GM18520 (cell line): Measurements from ENCODE around the gene LMF1.
"Not testable (repeated sequence)": the region's sequence is repeated elsewhere in the genome, so short reads cannot be mapped to it uniquely, and the experiment has no call there.

ENCODE experiments used
- ATAC-seq: cut with Tn5 transposase; IDR thresholded peaks from one replicate; pipeline ENCODE4 v1.9.1; 2021; ENCODE audit not compliant: unreplicated experiment

Gene LMF1

GRCh38 chr16:871562-872345 lies 99.0 kb downstream of the LMF1 start:
- ATAC-seq: no peak

GRCh38 chr16:870856-871561 lies 99.8 kb downstream of the LMF1 start:
- ATAC-seq: no peak

DNA sequence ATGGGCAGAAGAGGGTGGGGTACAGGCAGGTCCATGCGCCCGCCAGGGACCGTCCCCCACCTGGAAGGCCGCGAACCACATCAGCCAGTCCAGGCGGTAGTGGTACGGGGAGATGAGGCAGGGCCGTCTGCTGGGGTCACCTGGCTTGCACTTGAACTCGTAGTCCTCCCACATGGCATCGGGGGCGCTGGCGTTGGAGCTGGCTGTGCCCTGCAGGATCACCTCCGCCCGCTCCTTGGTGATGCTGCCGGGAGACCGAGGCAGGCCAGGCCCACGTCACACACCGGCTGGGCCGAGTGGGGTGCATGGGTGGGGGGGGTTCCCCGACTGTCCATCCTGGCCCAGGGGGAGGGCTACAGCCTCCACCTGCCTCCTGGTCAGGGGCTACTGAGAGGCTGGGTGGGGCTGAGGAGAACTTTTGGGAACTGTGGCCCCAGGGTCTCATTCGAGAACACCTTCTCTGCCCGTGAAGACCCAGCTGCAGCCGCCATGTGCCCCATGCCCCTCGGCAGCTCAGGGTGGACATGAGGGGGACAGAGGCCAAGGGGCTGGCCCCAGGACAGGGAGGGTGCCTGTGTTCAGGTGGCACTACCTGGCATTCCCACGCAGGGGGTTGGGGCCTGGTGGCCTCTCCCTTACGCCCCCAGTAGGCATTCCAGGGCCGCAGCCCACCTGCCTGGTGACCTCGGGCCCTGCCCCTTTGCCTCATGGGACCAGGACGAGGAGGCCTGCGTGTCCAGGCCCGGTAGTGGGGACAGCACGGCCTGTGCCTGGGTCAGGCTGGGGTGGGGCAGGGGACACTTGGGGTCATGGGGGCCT lies 100.8 kb downstream of the LMF1 start:
- ATAC-seq: no peak

- no peak for ATAC-seq
These were observed 101.7 kb downstream of the LMF1 start for GRCh38 chr16:868846-869822.

DNA sequence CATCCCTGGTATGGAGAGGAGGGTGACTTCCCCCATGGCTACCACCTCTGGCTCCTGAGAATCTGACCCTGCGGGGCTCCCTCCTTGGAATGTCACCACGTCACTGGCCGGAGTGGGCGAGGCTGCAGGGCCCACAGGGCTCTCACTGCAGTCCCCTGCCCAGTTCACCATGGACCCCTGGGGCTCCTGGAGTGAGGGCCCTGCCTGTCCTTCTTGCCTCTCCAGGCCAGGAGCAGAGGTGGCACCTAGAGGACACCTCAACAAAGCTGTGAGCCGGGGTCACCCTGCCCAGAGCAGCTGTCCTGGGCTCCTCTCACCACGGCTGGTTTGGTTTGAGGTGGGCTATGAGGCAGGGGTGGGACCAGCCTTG lies 102.4 kb downstream of the LMF1 start:
- ATAC-seq: no peak

DNA sequence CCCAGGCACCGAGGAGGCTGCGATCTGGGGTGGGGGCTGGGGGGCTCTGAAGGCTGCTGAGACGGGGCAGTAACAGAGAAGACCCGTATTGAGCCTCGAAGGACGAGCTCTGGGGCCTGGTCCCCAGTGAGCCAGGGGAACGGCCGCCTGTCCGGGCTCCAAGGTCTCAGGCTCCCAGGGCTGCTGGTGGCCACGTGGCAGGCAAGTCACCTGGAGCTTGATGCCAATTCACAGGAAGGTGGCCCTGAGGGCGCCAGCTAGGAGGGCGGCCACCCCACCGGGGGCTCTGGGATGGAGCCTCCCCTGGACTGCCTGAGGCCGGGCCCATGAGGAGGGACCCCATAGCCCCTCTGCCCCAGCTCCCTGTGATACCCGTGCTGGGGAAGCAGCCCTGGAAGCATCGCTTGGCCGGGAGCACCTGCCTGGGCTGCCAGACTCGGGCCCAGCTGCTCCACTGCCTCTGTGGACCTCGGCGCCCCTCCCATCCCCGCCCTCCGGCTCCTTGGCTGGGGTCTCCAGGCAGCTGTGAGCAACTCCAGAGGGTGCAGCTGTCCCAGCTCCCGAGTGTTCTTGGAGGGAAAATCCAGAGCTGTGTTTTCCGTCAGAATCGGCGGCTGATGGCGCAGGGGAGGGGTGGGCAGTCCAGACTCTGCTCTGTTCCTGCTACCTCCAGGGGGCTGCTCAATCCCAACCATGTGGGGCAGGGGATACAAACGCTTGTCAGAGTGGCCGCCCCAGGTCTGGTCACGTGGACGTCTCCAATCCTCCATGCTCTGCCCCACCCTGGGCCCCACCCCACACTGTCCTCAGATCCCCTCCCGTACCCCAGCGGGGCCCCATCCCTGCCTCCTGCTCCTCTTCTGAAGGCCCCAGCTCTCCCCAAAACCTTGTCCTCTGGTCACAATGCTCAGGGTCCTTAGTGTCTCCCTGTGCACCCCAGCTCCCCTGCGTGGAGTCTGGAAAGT lies 103.1 kb downstream of the LMF1 start:
- ATAC-seq: no peak

- no peak for ATAC-seq
These were observed 104.4 kb downstream of the LMF1 start for GRCh38 chr16:866252-866896.

DNA sequence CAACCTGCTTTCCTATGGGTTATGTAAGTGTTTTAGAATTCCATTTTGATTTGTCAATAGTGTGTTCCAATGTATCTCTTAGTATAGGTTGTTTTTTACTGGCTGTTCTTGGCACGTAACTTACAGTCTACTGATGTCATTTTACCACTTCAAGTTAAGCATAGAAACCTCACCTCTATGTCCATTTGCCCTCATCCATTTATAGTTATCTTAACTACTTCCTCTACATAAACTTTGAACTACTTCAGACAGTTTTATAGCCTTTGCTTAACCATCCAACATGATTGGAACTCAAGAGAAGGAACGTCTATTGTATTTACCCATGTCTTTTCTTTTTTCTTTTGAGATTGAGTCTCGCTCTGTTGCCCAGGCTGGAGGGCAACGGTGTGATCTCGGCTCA lies 105.8 kb downstream of the LMF1 start:
- ATAC-seq: no peak

DNA sequence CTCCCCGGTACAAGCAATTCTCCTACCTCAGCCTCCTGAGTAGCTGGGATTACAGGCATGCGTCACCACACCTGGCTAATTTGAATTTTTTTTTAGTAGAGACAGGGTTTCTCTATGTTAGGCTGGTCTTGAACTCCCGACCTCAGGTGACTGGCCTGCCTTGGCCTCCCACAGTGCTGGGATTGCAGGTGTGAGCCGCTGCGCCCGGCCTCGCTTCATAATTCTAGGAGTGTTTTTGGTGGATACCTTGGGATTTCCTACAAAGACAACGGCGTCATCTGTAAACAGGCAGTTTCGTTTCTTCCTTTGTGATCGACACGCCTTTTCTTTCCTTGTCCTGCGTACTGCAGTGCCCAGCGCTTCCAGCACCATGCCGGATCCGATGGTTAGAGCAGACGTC lies 109.3 kb downstream of the LMF1 start:
- ATAC-seq: no peak

DNA sequence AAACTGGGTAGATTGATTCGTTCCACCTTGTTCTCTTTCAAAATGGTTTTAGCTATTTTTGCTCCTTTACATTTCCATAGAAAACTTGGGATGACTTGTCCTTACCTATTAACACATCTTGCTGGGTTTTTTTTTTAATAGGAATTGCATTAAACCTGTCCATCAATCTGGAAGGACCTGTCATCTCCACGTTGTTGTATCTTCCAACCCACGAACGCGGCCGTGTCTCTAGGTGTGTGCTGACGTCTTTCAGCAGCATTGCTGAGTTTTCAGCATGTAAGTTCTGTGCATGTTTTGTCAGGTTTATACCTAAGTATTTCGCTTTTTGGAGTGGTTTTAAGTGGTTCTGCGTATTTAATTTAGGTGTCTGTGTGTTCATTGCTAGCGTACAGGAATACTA lies 109.9 kb downstream of the LMF1 start:
- no peak for ATAC-seq

DNA sequence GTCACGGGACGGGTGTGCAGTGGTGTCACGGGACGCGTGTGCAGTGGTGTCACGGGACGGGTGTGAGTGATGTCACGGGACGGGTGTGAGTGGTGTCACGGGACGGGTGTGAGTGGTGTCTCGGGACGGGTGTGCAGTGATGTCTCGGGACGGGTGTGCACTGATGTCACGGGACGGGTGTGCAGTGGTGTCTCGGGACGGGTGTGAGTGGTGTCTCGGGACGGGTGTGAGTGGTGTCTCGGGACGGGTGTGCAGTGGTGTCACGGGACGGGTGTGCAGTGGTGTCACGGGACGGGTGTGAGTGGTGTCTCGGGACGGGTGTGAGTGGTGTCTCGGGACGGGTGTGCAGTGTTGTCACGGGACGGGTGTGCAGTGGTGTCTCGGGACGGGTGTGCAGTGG lies 111.8 kb downstream of the LMF1 start:
- not testable (repeated sequence) for ATAC-seq

GRCh38 chr16:858441-858840 lies 112.3 kb downstream of the LMF1 start:
- not testable (repeated sequence) for ATAC-seq

DNA sequence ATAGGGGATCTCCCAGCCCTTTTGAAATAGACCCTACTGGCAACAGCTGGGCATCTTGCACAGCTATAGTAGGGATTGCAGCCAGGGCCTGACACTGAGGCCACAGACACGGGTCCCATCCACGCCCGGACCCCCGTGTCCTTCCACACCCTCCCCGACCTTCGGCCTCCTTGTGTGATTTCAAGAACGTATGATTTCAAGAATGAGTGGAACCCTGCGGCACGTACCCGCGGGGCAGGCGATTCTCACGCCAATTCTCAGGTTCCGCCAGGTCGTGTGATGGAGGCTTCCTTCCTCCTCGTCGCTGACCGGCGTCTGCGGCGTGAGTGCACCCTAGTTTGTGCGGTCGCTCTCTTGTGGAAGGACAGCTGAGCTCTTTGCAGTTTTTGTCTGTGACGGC lies 114.0 kb downstream of the LMF1 start:
- no peak for ATAC-seq

GRCh38 chr16:856101-856500 lies 114.7 kb downstream of the LMF1 start:
- no peak for ATAC-seq

DNA sequence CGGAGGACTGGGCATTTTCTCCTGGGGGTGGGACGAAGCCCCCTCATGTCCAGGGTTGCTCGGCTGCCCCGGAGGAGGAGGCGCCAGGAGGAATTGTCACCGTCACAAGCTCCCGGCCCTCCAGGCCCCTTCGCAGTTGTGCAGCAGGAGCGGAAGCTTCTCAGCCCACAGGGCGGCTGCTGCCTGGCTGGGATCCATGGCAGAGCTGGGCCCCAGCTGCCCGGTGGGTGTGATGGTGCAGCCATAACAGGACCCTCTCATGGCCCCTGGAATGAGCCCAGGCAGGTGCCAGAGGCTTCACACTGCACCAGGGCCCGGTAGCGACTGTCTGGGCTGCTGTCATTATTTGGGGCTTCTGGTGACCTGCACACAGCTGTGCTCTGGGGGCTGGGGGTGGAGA lies 115.3 kb downstream of the LMF1 start:
- no peak for ATAC-seq

- no peak for ATAC-seq
These were observed 115.9 kb downstream of the LMF1 start for GRCh38 chr16:854808-855410.

DNA sequence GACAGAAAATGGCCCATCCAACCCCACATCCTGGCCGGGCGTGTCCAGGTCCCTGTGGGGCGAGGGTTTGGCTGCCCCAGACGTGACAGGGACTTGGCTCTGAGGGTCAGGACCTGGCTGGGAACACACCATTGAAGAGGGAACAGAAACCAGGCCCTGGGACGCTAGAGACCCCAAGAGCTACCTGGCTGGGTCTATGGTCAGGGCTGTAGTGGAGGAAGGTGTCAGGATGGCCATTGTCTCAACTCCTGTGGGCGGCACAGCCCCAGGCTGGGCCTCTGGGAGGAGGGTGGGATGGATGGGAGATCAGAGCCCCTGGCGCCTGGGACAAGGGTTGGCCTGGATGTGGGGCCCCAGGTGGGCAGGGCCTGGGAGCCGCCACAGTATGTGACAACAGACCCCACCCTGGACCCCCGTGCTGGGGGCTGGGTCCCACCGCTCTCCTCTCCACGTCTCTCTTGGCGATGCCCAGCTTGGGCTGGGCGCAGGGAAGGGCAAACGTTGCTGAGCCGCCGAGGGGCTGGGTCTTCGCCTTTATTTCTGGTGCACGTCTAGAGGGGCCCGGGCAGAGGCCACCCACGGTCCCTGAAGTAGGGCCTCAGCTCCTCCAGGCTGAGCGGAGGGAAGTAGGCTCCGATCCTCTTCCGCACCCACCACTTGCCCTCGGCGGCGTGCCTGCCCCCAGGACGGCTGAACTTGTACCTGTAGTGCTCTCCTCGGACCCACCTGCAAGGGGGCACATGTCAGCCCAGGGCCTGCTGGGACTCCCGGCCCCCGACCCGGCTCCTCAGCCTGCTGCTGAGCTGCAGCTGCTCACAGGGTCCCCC lies 116.6 kb downstream of the LMF1 start:
- ATAC-seq: no peak

DNA sequence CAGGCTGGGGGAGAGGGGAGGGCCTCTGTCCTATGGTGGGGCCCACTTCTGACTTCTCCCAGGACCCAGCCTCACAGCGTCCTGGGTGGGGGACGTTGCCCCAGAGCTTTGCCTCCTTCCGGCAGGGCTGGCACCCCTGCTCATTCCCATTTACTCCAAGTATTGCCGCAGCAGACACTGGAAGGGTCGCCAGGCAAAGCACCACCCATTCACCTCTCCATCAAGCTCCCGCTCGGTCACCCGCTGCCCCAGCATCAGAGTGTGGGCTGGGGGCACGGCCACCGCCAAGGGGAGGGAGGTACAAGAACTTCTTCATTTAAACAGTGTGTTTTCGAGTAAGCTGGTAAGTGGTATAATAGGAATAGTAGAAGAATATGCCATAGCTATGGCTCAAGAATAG lies 117.5 kb downstream of the LMF1 start:
- ATAC-seq: no peak
